Measurements from ENCODE around the gene MXD4.

- TF ChIP-seq CTCF (IDR thresholded peaks at IDR 0.05) (no peak), EZH2 (IDR thresholded peaks at IDR 0.05; ENCODE audit: borderline replicate concordance, insufficient read depth, low read depth, low read length, poor library complexity, severe bottlenecking) (no peak)
Measured at GRCh38 chr4:2248044-2248780, 13.7 kb downstream of the MXD4 start.

All from B cell (primary cell).